Glomerular visceral epithelial cell (primary cell): ENCODE measurements around the gene PLAAT2.

Experiments used
- DNase-seq: peaks from one replicate; pipeline ENCODE4 v3.0.0-alpha.2; 2016; ENCODE audit errors: extremely low spot score

The PLAAT2 gene

GRCh38 chr11:63518548-63518947 lies 44.6 kb downstream of the PLAAT2 start:
- no peak for DNase-seq

GRCh38 chr11:63517156-63517555 lies 46.0 kb downstream of the PLAAT2 start:
- no peak for DNase-seq

- DNase-seq, result no peak
Observed at GRCh38 chr11:63516109-63516508, 47.1 kb downstream of the PLAAT2 start.

- DNase-seq, result no peak
Observed at GRCh38 chr11:63512816-63513215, 50.4 kb downstream of the PLAAT2 start.

GRCh38 chr11:63511048-63511748 lies 52.0 kb downstream of the PLAAT2 start:
- DNase-seq, result no peak

GRCh38 chr11:63510360-63511047 lies 52.7 kb downstream of the PLAAT2 start:
- peak; percentile 53 for DNase-seq

GRCh38 chr11:63508745-63509144 lies 54.4 kb downstream of the PLAAT2 start:
- no peak for DNase-seq

- peak; percentile 16 for DNase-seq
Observed at GRCh38 chr11:63508009-63508408, 55.2 kb downstream of the PLAAT2 start.

- DNase-seq, result no peak
Observed at GRCh38 chr11:63507511-63507910, 55.7 kb downstream of the PLAAT2 start.

- no peak for DNase-seq
Observed at GRCh38 chr11:63506876-63507275, 56.3 kb downstream of the PLAAT2 start.

GRCh38 chr11:63505857-63506528 lies 57.2 kb downstream of the PLAAT2 start, which contains the start of gene LGALS12:
LGALS12 (plus strand) TSS chr11:63506084; CDS start chr11:63506459, 375 bp downstream.
- peak; percentile 53 for DNase-seq

GRCh38 chr11:63504933-63505586 lies 58.1 kb downstream of the PLAAT2 start:
- DNase-seq, result no peak

GRCh38 chr11:63504054-63504453 lies 59.1 kb downstream of the PLAAT2 start:
- DNase-seq, result no peak

- DNase-seq, result no peak
Observed at GRCh38 chr11:63503492-63503891, 59.7 kb downstream of the PLAAT2 start.
